HFFc6 (cell line): ENCODE results near the gene RAB40C. TPM values are rescaled to one million over a fixed set of nuclear protein-coding genes. Genes with fewer than 3 reads are reported as not detected.

ENCODE experiments used
- DNase-seq: peaks from one replicate; pipeline ENCODE4 v3.0.0-alpha.2; 2018
- H3K27ac Mint-ChIP-seq: 2 replicates; pipeline ENCODE4 v1.8.0; 2020; ENCODE audit warnings: mild to moderate bottlenecking, mixed read lengths
- H3K27me3 Mint-ChIP-seq: 2 replicates; pipeline ENCODE4 v1.8.0; 2021; ENCODE audit warnings: mild to moderate bottlenecking, moderate library complexity, mixed read lengths; ENCODE audit not compliant: insufficient read depth
- H3K36me3 Mint-ChIP-seq: 2 replicates; pipeline ENCODE4 v1.8.0; 2021; ENCODE audit warnings: low read depth, mixed read lengths
- H3K4me1 Mint-ChIP-seq: 2 replicates; pipeline ENCODE4 v1.8.0; 2020; ENCODE audit warnings: low read depth, mixed read lengths
- H3K4me3 Mint-ChIP-seq: 2 replicates; pipeline ENCODE4 v1.8.0; 2020; ENCODE audit warnings: mild to moderate bottlenecking, moderate library complexity, mixed read lengths
- H3K9me3 Mint-ChIP-seq: 2 replicates; pipeline ENCODE4 v1.8.0; 2020; ENCODE audit warnings: mild to moderate bottlenecking, mixed read lengths
- CTCF ChIP-seq: fragments of 200-600 bp; sonication (generic); IDR thresholded peaks from 2 replicates; pipeline ENCODE4 v1.5.0; 2021; ENCODE audit warnings: antibody characterized with exemption, mild to moderate bottlenecking
- total RNA-seq, 6 experiments: library from RNA; stranded (reverse); fragmentation: NEBNext Ultra II Directional; extraction: Animal tissue kit (Norgen Biotek cat#: 25700); gene quantifications; 2 replicates in 1 of 6; 3 replicates in 5 of 6; pipeline ENCODE4 v1.2.3, GENCODE V29; 2021

The RAB40C gene
- total RNA-seq, 6 experiments from 2014 or later: 11.3 to 14.8 (median 12.2) TPM

- TF ChIP-seq CTCF: no peak
- no peak overlapping the region for H3K4me3 Mint-ChIP-seq
- H3K27me3 Mint-ChIP-seq: peaks cover 4% of the 10 kb centered on the region
- H3K27ac Mint-ChIP-seq: no peak overlapping the region
- H3K36me3 Mint-ChIP-seq: no peaks in the 10 kb centered on the region
- no peaks in the 10 kb centered on the region for H3K9me3 Mint-ChIP-seq
- peaks cover 8% of the 10 kb centered on the region for H3K4me1 Mint-ChIP-seq
- DNase-seq: no peak
Observed at GRCh38 chr16:553601-554296, 36.1 kb upstream of the RAB40C start.

- Mint-ChIP-seq H3K4me3 (peak overlapping the region; percentile 76), H3K27ac (peak overlapping the region; percentile 88)
Observed at GRCh38 chr16:554297-554621, 35.6 kb upstream of the RAB40C start.

GRCh38 chr16:554640-555365 lies 35.1 kb upstream of the RAB40C start:
- Mint-ChIP-seq H3K36me3 (no peaks in the 10 kb centered on the region), H3K27me3 (peaks cover 7% of the 10 kb centered on the region), H3K27ac (peak overlapping the region; percentile 88), H3K4me3 (peak overlapping the region; percentile 76), H3K4me1 (peaks cover 8% of the 10 kb centered on the region), H3K9me3 (no peaks in the 10 kb centered on the region)
- DNase-seq: peak; percentile 81
- no peak for TF ChIP-seq CTCF

More at GRCh38 chr16:554297-554621, 35.6 kb upstream of the RAB40C start:
- H3K9me3 Mint-ChIP-seq: no peaks in the 10 kb centered on the region
- no peak for DNase-seq
- peaks cover 4% of the 10 kb centered on the region for H3K27me3 Mint-ChIP-seq
- H3K36me3 Mint-ChIP-seq: no peaks in the 10 kb centered on the region
- H3K4me1 Mint-ChIP-seq: peaks cover 8% of the 10 kb centered on the region
- TF ChIP-seq CTCF: no peak

- H3K27me3 Mint-ChIP-seq: peaks cover 7% of the 10 kb centered on the region
- peak overlapping the region; percentile 88; the same call in 1 of the 2 replicates for H3K27ac Mint-ChIP-seq
- H3K36me3 Mint-ChIP-seq: no peaks in the 10 kb centered on the region
- TF ChIP-seq CTCF: no peak
- H3K9me3 Mint-ChIP-seq: no peaks in the 10 kb centered on the region
- peaks cover 8% of the 10 kb centered on the region for H3K4me1 Mint-ChIP-seq
- H3K4me3 Mint-ChIP-seq: no peak overlapping the region
- no peak for DNase-seq
Observed at GRCh38 chr16:555528-556473, 34.1 kb upstream of the RAB40C start.

- DNase-seq: no peak
- Mint-ChIP-seq H3K4me3 (no peak overlapping the region), H3K36me3 (no peaks in the 10 kb centered on the region), H3K27ac (no peak overlapping the region), H3K27me3 (peaks cover 7% of the 10 kb centered on the region), H3K4me1 (peaks cover 8% of the 10 kb centered on the region), H3K9me3 (no peaks in the 10 kb centered on the region)
- TF ChIP-seq CTCF: no peak
Observed at GRCh38 chr16:556474-557173, 33.2 kb upstream of the RAB40C start.
